NCI-H1105 (cell line): Measurements from ENCODE around the gene RERE.
"Not testable (repeated sequence)": the region's sequence is repeated elsewhere in the genome, so short reads cannot be mapped to it uniquely, and the experiment has no call there.

Source experiments
- DNase-seq: peaks from one replicate; lab custom pipeline; 2025; lab: John Stamatoyannopoulos, UW

Gene RERE

DNA sequence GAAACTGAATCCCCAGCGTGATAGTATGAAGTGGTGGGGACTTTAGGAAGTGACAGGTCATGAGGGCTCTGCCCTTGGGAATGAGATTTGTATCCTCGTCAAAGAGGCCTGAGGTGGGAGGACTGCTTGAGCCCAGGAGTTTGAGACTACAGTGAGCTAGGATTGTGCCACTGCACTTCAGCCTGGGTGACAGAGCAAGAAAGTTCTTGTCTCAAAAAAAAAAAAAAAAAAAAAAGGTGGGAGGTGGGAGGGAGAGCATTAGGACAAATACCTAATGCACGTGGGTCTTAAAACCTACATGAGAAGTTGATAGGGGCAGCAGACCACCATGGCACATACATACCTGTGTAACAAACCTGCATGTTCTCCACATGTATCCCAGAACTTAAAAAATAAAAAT lies 24.0 kb upstream of the RERE start:
- DNase-seq, result no peak

DNA sequence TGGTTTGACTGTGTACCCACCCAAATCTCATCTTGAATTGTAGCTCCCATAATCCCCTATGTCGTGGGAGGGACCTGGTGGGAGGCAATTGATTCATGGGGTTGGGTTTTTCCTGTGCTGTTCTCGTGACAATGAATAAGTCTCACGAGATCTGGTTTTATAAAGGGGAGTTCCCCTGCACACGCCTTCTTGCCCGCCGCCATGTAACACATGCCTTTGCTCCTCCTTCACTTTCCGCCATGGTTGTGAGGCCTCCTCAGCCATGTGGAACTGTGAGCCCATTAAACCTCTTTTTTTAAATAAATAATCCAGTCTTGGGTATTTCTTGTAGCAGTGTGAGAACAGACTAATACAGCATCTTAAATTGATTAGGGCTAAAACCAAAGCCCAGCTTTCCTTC lies 22.6 kb upstream of the RERE start:
- DNase-seq, result no peak

DNA sequence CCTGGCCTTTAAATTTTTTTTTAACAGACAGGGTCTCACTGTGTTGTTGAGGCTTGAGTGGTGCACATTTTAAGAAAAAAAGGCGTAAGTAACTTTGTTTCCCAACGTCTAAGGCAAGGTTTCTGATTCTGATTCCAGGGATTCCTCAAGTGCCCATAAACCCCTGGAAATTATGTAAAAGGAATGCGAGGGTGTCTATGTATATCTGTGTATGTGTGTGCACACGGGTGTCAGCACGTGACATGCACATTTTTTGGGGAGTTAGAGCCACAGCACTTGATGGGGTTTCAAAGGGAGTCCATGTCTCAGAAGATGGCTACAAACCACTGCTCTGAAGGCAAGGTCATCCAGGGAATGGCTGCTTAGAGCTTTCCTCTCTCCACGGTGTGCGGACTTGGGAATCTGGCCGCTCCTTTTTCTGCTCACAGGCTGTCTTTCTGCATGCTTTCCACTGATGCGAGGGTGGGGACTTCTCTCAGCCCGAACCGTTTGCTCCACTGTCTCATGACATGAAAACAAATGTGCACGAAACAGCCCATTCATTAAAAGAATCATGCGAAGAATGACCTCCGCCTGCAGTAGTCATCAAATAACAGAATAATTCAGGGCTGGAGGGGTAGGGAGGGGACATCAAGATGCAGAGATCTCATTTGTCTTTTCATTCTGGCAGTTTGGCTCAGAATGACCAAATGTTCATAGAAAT lies 18.7 kb upstream of the RERE start:
- DNase-seq, result no peak

DNA sequence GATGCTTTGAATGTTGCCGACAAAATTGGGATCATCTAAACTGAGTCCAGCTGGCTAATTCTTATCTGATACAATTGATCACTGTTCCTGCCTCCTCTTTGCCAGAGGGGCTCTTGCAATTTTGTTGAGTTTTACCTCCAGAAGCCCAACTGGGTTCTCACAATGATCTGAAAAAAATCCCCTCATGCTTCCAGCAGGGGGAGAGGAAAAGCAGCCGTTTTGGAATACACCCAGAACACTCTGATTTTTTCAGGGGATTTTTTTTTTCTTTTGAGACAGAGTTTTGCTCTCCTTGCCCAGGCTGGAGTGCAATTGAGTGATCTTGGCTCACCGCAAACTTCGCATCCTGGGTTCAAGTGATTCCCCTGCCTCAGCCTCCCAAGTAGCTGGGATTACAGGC lies 13.9 kb upstream of the RERE start:
- DNase-seq, result no peak

DNA sequence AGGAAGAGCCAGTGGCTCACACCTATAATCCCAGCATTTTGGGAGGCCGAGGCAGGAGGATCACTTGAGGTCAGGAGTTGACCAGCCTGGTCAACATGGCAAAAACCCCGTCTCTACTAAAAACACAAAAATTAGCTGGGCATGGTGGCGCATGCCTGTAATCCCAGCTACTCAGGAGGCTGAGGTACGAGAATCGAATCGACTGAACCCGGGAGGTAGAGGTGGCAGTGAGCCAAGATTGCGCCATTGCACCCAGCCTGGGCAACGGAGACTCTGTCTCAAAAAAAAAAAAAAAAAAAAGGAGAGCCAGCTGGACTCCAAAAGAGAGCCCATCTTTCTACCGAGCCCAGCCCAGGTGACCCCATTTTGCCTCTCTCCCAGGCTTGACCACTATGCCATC lies 13.3 kb upstream of the RERE start:
- not testable (repeated sequence) for DNase-seq

DNA sequence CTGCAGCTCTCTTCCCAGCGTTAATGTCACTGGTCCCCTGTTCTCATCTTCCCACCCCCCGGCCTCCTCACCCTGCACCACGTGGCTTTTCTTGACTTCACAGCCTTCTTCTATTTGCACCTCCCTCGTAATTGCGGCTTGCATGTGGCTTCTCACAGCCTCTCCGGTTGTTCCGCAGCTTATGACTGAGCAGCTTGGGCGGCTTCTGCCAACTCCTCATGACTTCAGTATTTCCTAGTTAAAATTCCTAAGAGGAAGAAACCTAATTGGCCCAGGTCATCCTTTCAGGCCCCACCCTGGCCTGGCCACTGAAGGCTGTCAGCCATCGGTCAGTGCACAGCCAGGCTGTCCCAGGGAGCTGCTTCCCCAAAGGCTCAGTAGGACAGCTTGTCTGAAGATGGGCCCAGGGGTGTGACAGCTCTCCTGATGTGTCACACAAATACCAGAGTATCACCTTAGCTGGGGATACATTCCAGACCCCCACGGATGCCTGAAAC lies 8.6 kb upstream of the RERE start:
- DNase-seq, result no peak

DNA sequence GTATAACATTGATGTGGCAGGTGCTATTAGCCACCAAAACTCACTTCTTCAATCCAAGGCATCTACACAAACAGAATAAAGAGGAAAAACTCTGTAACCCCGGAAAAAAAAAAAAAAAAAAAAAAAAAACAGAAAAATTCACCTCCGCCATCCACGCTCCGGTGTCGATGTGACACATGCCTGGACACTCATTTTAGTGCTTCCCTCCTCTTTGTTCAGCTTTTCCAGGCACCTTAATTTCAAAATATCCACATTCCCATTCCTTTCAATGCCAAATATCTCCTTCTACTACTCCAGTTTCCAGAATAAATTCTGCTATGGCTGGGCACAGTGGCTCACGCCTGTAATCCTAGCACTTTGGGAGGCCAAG lies 5.8 kb upstream of the RERE start:
- no peak for DNase-seq

DNA sequence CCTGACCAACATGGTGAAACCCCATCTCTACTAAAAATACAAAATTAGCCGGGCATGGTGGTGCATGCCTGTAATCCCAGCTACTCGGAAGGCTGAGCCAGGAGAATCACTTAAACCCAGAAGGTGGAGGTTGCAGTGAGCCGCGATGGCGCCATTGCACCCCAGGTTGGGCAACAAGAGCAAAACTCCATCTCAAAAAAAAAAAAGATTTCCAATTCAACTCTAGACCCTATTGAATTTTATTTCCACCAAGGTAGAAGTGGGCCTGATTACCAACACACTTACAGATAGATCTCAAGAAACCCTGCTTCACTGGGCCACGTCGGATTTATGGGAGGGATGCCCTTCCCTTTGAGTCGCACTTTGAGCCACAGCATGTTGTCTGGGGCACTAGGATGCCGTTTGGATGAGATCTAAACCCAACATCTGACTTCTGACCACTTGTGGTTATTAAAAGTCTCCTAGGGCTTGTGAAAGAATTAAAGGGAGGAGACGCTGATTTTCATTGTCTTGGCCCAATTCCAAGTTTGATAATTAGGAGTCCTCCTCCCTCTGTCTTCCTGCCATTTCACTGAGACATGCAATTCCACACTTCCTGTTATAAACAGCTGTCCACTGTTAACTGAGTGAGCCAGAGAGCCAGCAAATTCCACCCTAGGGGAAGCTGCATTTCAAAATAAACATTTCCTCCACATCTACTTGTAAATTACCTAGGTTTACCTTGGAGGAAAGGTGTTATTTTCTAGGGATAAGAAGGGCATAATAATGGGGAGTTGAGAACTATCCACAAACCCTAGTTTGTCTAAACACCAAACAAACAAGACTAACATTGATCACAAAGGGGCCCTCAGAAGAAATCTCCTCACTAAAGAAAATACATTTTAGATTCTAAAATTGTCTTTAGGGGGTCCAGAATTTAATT lies 5.2 kb upstream of the RERE start:
- DNase-seq, result peak; percentile 83

DNA sequence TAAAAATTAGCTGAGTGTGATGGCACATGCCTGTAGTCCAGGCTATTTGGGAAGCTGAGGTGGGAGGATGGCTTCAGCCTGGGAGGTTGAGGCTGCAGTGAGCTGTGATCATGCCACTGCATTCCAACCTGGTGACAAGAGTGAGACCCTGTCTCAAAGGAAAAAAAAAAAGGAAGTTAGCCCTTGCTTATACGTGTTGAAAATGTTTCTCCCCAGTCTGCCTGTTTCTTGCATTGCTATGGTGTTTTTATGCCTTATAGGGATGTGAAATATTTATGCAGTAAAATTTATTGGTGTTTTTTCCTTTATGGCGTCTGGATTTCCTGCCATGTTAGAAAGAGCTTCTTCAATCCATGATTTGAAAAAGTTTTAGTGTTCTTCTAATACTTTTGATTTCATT lies 3.6 kb upstream of the RERE start:
- DNase-seq, result no peak

DNA sequence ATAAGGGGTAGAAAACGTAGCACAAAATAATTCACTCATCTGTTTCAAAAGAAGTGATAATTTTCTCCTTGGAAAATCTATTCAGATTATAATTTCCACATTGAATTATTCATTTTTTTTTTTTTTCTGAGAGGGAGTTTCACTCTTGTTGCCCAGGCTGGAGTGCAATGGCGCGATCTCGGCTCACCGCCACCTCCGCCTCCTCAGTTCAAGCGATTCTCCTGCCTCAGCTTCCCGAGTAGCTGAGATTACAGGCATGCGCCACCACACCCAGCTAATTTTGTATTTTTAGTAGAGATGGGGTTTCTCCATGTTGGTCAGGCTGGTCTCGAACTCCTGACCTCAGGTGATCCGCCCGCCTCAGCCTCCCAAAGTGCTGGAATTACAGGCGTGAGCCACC lies 1.3 kb upstream of the RERE start:
- DNase-seq, result not testable (repeated sequence)

DNA sequence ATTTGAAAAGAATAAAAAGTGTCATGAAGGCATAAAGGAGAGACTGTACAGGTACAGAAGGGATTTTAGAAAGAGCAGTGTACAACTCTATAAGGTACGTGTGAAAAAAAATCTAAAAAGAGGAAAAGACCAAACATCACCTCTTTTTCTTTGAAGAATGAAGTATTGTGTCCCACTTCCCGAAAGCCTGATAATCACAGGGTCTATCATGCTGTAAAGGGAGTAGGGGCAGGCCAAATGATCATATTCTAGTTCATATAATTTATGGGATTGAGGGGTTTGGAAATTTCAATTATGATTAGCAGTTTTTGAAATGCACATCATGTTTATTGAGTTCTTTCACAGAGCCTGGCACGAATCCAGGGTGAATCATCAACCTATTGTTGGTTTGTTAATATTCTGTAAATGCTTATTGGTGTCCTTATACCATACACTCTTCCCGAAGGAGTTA lies 910 bp upstream of the RERE start:
- peak; percentile 18 for DNase-seq

DNA sequence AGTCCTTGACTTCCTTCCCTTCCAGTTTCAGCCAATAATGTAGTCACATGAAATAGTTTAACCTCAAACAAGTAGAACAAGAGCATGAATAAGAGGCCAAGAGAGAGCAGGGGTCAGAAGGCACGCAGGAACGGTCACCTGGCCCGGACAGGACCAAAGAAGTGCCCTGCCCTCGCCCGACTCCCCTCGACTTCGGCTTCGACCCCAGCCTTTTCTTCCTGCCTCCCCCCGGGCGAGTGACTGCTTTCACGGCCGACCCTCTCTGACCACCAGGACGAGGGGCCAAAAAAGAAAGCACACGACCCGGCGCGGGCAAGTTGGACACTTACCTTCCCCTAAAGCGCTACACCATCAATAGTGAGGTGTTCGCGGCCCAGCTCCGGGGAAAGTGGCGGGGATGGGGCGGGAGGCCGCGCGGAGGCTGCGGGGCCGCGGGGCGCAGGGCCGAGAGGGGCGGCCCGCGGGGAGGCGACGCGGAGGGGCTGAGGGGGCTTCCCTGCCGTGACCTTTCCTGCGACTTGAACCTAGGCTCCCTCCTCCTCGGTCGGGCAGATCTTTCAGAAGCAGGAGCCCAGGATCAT lies 519 bp downstream of the RERE start:
- DNase-seq, result no peak

DNA sequence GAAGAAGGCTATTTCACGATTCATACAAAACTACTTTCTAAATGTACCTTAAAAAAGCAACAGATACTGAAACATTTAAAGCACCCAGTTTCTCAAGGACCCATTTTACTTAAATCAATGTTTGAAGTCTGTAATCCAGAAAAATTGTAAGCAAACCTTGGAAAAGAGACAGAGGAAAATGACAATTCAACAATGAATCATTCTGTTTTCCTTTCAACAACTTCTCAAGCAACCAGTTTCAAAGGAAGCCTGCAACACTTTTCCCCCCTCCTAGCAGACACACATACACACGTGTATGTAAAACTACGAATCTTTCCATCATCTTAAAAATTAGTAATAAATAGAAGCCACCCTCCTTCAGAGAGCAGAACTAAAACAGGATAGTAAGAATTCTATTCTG lies 1.2 kb downstream of the RERE start:
- no peak for DNase-seq

DNA sequence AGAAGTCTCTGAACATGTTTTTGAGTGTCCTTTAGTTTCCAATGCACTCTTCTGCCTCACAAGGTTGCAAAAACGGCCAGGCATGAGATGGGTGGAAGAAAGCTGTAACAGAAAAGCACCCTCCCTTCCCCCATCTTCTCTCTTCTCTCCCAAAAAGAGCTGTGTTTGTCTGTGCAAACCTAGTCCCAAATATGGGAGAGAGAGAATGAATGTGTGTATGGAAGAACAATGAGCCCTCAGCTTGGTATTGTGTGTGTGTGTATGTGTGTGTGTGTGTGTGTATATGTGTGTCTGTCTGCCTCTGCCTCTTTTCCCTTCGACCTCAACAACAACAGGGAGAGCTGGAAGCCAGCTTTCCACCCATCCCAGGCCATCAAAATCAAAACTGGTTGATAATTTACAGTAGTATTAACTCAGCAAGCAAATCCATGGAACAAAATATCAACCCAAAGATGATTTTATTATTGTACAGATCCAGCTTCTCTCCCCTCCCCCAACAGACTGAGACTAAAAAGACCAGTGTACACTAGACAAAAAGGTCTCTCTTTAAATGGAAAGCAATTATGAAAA lies 1.8 kb downstream of the RERE start:
- DNase-seq, result peak; percentile 8

DNA sequence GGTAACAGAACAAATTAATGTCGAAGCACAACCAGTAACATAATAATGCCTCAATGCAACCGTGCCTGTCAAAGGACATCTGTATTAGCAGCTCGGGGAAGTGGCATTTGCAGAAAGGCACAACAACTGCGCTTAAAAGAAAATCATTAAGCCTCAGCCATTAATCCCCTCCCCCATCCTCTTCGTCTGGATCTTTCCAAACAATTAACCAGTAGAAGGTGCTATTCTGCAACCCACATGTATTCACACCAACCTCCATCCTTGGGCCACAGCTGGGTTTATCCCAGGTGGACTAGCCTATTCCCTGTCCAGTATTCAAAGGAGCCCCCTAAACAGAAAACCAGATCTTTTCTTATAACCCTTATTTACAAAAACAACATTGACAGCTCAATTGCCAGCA lies 2.6 kb downstream of the RERE start:
- DNase-seq, result no peak

DNA sequence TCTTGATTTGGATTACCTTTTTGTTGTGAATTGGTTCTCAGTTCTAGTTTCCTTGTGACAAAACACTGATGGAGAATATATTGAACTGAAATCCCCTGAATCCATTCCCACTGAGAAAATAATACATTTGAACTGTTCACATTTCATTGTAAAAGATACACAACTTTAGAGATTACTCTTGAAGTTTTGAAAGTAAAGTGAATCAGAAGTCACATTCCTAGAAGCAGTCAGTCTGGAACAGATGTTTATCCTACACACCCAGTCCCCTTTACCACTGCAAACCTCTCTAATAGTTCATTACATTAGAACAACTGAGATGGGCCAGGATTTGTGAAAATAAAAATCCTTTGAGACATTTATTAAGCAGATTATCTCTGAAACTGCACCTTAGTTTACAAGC lies 3.4 kb downstream of the RERE start:
- DNase-seq, result no peak

DNA sequence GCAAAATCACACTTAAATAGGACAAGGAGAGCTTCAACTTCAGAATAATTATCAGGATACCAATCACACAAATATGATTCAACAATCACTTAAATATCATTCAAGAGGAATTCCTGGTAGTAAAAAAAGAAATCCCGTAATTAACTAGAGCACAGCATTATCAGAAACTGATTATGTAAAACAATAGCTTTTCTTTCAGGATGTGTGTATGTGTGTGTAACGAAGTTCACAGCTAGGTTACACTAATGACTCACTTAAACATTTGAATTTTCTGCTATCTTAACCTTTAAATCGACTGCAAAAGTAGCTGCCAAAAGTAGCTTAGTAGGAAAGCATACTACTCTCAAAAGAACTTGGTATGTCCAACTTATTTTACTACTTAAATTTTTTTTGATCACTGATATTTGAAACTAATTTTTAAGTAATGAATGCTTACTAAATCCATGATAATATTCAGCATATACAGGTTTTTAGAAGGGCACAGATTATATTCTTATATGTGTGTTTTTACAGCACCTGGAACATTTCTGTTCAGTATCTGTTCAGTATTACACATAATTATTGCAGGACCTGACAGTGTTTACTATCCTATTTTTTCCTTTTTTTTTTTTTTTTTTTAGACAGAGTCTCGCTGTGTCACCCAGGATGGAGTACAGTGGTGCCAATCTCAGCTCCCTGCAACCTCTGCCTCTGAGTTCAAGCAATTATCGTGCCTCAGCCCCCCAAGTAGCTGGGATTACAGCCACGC lies 4.2 kb downstream of the RERE start:
- DNase-seq, result no peak

DNA sequence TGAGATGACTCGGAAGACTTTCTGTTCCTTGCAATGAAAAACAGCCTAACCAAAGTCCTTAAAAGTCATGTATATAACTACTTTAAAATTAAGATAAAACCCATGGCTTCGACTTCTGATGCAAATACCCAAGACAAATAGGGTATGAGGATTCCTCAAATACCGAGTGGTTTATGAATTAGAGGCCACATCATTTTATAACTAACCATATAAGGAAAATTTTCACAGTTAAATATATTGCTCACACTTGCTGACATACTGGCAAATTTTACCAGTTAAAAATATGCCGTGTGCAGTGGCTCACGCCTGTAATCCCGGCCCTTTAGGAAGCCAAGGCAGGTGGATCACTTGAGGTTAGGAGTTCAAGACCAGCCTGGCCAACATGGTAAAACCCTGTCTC lies 5.4 kb downstream of the RERE start:
- no peak for DNase-seq

DNA sequence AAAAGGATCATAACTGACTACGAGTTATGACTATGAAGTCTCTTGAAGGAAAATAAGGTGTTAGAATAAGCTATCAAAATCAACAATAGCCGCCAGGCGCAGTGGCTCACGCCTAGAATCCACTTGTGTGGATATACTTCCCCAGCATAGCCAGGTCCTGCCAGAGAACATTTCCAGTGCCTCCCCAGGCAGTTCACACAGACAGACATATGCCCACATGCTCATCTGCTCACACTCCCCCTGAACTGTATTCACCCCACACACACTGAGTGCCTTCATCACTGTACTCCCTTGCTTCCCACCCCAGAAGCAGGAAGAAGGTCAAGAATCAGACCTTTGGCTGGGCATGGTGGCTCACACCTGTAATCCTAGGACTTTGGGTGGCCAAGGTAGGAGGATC lies 6.5 kb downstream of the RERE start:
- DNase-seq, result no peak

DNA sequence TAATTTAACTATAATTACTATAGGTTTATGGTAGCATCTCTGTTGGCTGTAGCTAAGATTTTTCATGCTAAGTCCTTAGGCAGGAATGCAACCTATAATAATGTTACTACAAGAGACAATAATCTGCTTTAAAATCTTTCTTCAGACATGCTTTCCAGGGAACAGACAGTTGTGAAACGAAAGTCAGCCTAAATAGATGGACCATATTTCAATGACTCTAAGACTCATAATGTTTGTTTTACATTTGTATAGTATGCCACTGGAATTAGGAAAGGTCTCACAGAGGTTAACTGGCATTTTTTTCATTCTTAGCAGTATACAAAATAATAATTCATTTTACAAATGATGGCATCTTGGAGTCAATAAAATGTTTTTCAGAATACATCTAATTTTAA lies 8.1 kb downstream of the RERE start:
- no peak for DNase-seq

DNA sequence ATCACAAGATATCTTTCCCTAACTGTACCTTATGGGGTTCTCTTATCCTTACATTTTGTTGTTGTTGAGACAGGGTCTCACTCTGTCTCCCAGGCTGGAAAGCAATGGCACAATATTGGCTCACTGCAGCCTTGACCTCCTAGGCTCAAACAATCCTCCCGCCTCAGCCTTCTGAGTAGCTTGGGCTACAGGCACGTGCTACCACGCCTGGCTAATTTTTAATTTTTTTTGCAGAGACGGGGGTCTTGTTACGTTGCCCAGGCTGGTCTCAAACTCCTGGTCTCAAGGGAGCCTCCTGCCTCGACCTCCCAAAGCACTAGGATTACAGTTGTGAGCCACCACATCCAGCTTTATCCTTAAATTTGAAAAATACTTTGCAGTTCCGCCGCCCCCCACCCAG lies 10.4 kb downstream of the RERE start:
- no peak for DNase-seq

DNA sequence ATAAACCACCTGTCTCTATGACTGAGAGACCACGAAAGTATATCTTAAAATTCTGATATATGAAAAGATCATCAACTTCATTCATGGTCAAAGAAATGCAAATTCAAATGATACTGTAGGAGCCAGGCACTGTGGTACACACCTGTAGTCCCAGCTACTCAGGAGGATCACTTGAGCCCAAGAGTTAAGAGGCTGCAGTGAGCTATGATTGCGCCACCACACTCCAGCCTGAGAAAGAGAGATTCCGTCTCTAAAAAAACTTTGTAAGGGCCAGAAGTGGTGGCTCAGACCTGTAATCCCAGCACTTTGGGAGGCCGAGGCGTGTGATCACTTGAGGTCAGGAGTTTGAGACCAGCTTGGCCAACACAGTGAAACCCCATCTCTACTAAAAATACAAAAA lies 17.0 kb downstream of the RERE start:
- DNase-seq, result no peak
